ENCODE data around the gene CAPZB.

GRCh38 chr1:19468397-19468956 is 16.9 kb downstream of the CAPZB start:
- TF ChIP-seq FOXP2 (optimal IDR thresholded peaks at IDR 0.05; ENCODE audit: control extremely low read depth, extremely low read length, insufficient read depth) (no peak), EZH2 (IDR thresholded peaks at IDR 0.05) (no peak)

Data from SK-N-MC (cell line).